IPS-18a (cell line): Measurements from ENCODE around the gene MYO1E.

Source experiments
- H3K27ac ChIP-seq: one replicate; pipeline ENCODE4 v1.5.1; 2013; ENCODE audit warnings: low read length
- H3K27me3 ChIP-seq: one replicate; pipeline ENCODE4 v1.6.1; 2013; ENCODE audit warnings: mild to moderate bottlenecking, low read length; ENCODE audit not compliant: control insufficient read depth, insufficient read depth
- H3K36me3 ChIP-seq: one replicate; pipeline ENCODE4 v1.6.1; 2013; ENCODE audit warnings: low read depth, low read length; ENCODE audit not compliant: control insufficient read depth
- H3K4me1 ChIP-seq: one replicate; pipeline ENCODE4 v1.6.1; 2013; ENCODE audit warnings: low read depth, low read length; ENCODE audit not compliant: control insufficient read depth
- H3K4me3 ChIP-seq: one replicate; pipeline ENCODE4 v1.5.1; 2013; ENCODE audit warnings: low read length
- H3K9ac ChIP-seq: one replicate; pipeline ENCODE4 v1.6.1; 2013; ENCODE audit warnings: mild to moderate bottlenecking, low read length, moderate library complexity
- H3K9me3 ChIP-seq: one replicate; pipeline ENCODE4 v1.6.1; 2013; ENCODE audit warnings: low read depth, low read length; ENCODE audit not compliant: control insufficient read depth

MYO1E gene

GRCh38 chr15:59119625-59120024, 253.0 kb downstream of the MYO1E start:
- no peaks in the 10 kb centered on the region for H3K9me3 ChIP-seq
- no peaks in the 10 kb centered on the region for H3K4me1 ChIP-seq
- H3K4me3 ChIP-seq: no peak overlapping the region
- no peaks in the 10 kb centered on the region for H3K27me3 ChIP-seq
- peaks cover 84% of the 10 kb centered on the region for H3K36me3 ChIP-seq
- H3K9ac ChIP-seq: no peak overlapping the region
- H3K27ac ChIP-seq: no peak overlapping the region

GRCh38 chr15:59116771-59117170, 255.9 kb downstream of the MYO1E start:
- Histone ChIP-seq H3K27ac (no peak overlapping the region), H3K27me3 (no peaks in the 10 kb centered on the region), H3K4me3 (no peak overlapping the region), H3K9ac (no peak overlapping the region), H3K4me1 (no peaks in the 10 kb centered on the region), H3K36me3 (peaks cover 76% of the 10 kb centered on the region), H3K9me3 (no peaks in the 10 kb centered on the region)

- Histone ChIP-seq H3K4me1 (no peaks in the 10 kb centered on the region), H3K9me3 (no peaks in the 10 kb centered on the region), H3K27me3 (no peaks in the 10 kb centered on the region), H3K9ac (no peak overlapping the region), H3K27ac (no peak overlapping the region), H3K36me3 (peaks cover 81% of the 10 kb centered on the region), H3K4me3 (no peak overlapping the region)
Measured at GRCh38 chr15:59116141-59116540, 256.5 kb downstream of the MYO1E start.

- Histone ChIP-seq H3K27me3 (no peaks in the 10 kb centered on the region), H3K27ac (no peak overlapping the region), H3K36me3 (peaks cover 81% of the 10 kb centered on the region), H3K4me3 (no peak overlapping the region), H3K9me3 (no peaks in the 10 kb centered on the region), H3K9ac (no peak overlapping the region), H3K4me1 (no peaks in the 10 kb centered on the region)
Measured at GRCh38 chr15:59115047-59115446, 257.6 kb downstream of the MYO1E start.

- no peak overlapping the region for H3K27ac ChIP-seq
- H3K9ac ChIP-seq: no peak overlapping the region
- H3K4me1 ChIP-seq: no peaks in the 10 kb centered on the region
- no peaks in the 10 kb centered on the region for H3K27me3 ChIP-seq
- no peaks in the 10 kb centered on the region for H3K9me3 ChIP-seq
- no peak overlapping the region for H3K4me3 ChIP-seq
- H3K36me3 ChIP-seq: peaks cover 74% of the 10 kb centered on the region
Measured at GRCh38 chr15:59111251-59111650, 261.4 kb downstream of the MYO1E start.

- H3K9me3 ChIP-seq: no peaks in the 10 kb centered on the region
- peaks cover 36% of the 10 kb centered on the region for H3K36me3 ChIP-seq
- H3K4me1 ChIP-seq: peaks cover 3% of the 10 kb centered on the region
- H3K27me3 ChIP-seq: no peaks in the 10 kb centered on the region
- H3K9ac ChIP-seq: peak overlapping the region; percentile 97
- peak overlapping the region; percentile 98 for H3K4me3 ChIP-seq
- peak overlapping the region; percentile 89 for H3K27ac ChIP-seq
Measured at GRCh38 chr15:59105854-59106253, 266.8 kb downstream of the MYO1E start.

- Histone ChIP-seq H3K4me1 (peaks cover 3% of the 10 kb centered on the region), H3K27me3 (no peaks in the 10 kb centered on the region), H3K27ac (peak within 1 kb of the TSS; percentile 89), H3K9me3 (no peaks in the 10 kb centered on the region), H3K9ac (peak within 1 kb of the TSS; percentile 97), H3K4me3 (peak within 1 kb of the TSS; percentile 98), H3K36me3 (peaks cover 28% of the 10 kb centered on the region)
Measured at GRCh38 chr15:59104912-59105732, 267.5 kb downstream of the MYO1E start, which contains the start of gene CCNB2. Gene CCNB2 (plus strand): TSS chr15:59105146. CDS start chr15:59105269, 123 bp downstream.

- Histone ChIP-seq H3K27me3 (no peaks in the 10 kb centered on the region), H3K9ac (peak overlapping the region; percentile 97), H3K4me3 (peak overlapping the region; percentile 98), H3K9me3 (no peaks in the 10 kb centered on the region), H3K27ac (peak overlapping the region; percentile 89), H3K36me3 (peaks cover 26% of the 10 kb centered on the region), H3K4me1 (peaks cover 3% of the 10 kb centered on the region)
Measured at GRCh38 chr15:59104602-59104911, 268.1 kb downstream of the MYO1E start.

GRCh38 chr15:59099162-59099685, 273.4 kb downstream of the MYO1E start:
- Histone ChIP-seq H3K27ac (no peak overlapping the region), H3K36me3 (peaks cover 24% of the 10 kb centered on the region), H3K27me3 (no peaks in the 10 kb centered on the region), H3K4me3 (no peak overlapping the region), H3K9me3 (no peaks in the 10 kb centered on the region), H3K4me1 (no peaks in the 10 kb centered on the region), H3K9ac (no peak overlapping the region)

- Histone ChIP-seq H3K9me3 (no peaks in the 10 kb centered on the region), H3K36me3 (peaks cover 44% of the 10 kb centered on the region)
Measured at GRCh38 chr15:59096429-59096828, 276.2 kb downstream of the MYO1E start.

GRCh38 chr15:59094077-59094476, 278.6 kb downstream of the MYO1E start:
- Histone ChIP-seq H3K9me3 (no peaks in the 10 kb centered on the region), H3K36me3 (peaks cover 53% of the 10 kb centered on the region), H3K4me3 (no peak overlapping the region), H3K4me1 (no peaks in the 10 kb centered on the region), H3K27ac (no peak overlapping the region), H3K27me3 (no peaks in the 10 kb centered on the region), H3K9ac (no peak overlapping the region)

More at GRCh38 chr15:59096429-59096828, 276.2 kb downstream of the MYO1E start:
- Histone ChIP-seq H3K4me3 (no peak overlapping the region), H3K27ac (no peak overlapping the region), H3K9ac (no peak overlapping the region), H3K27me3 (no peaks in the 10 kb centered on the region), H3K4me1 (no peaks in the 10 kb centered on the region)

- Histone ChIP-seq H3K36me3 (peaks cover 33% of the 10 kb centered on the region), H3K27ac (no peak overlapping the region), H3K9ac (no peak overlapping the region), H3K9me3 (no peaks in the 10 kb centered on the region), H3K4me3 (no peak overlapping the region), H3K4me1 (no peaks in the 10 kb centered on the region), H3K27me3 (no peaks in the 10 kb centered on the region)
Measured at GRCh38 chr15:59087731-59088130, 284.9 kb downstream of the MYO1E start.
